ENCODE measurements around the gene DACT2.
"Not testable (repeated sequence)": the region's sequence is repeated elsewhere in the genome, so short reads cannot be mapped to it uniquely, and the experiment has no call there.

Gene DACT2

GRCh38 chr6:168358842-168359420 is 39.4 kb upstream of the DACT2 start:
- TF ChIP-seq CTCF (conservative IDR thresholded peaks at IDR 0.05) = no peak
- TF ChIP-seq ZFX (IDR thresholded peaks at IDR 0.05) = no peak
- H3K27ac ChIP-seq = no peak overlapping the region

- not testable (repeated sequence) for H3K27ac ChIP-seq
Observed at GRCh38 chr6:168356872-168357271, 37.3 kb upstream of the DACT2 start.

GRCh38 chr6:168355716-168356522 is 36.3 kb upstream of the DACT2 start:
- peak; percentile 81 for TF ChIP-seq CTCF (conservative IDR thresholded peaks at IDR 0.05)
- TF ChIP-seq ZFX (IDR thresholded peaks at IDR 0.05) = no peak
- H3K27ac ChIP-seq = no peak overlapping the region

- no peak overlapping the region for H3K27ac ChIP-seq
- TF ChIP-seq ZFX (IDR thresholded peaks at IDR 0.05) (no peak), CTCF (conservative IDR thresholded peaks at IDR 0.05) (no peak)
Observed at GRCh38 chr6:168354338-168354737, 34.8 kb upstream of the DACT2 start.

- no peak overlapping the region for H3K27ac ChIP-seq
- TF ChIP-seq ZFX (IDR thresholded peaks at IDR 0.05) = no peak
- TF ChIP-seq CTCF (conservative IDR thresholded peaks at IDR 0.05) = no peak
Observed at GRCh38 chr6:168353041-168353440, 33.5 kb upstream of the DACT2 start.

- no peak overlapping the region for H3K27ac ChIP-seq
- TF ChIP-seq ZFX (IDR thresholded peaks at IDR 0.05) (no peak), CTCF (conservative IDR thresholded peaks at IDR 0.05) (no peak)
Observed at GRCh38 chr6:168352096-168352495, 32.5 kb upstream of the DACT2 start.

- TF ChIP-seq CTCF (conservative IDR thresholded peaks at IDR 0.05) (no peak), ZFX (IDR thresholded peaks at IDR 0.05) (no peak)
- H3K27ac ChIP-seq = no peak overlapping the region
Observed at GRCh38 chr6:168349718-168350210, 30.2 kb upstream of the DACT2 start.

Measured in C4-2B (cell line).